Measurements from ENCODE around the gene TNFRSF12A. TPM values are rescaled to one million over a fixed set of nuclear protein-coding genes. Genes with fewer than 3 reads are reported as not detected.
A peak's percentile ranks its signal among the peaks of the same experiment; 100 is the strongest.

The TNFRSF12A gene
- total RNA-seq, 4 donors from 2014 or later: 11.7 to 60.0 (median 23.6) TPM

GRCh38 chr16:3035972-3036725 lies 16.0 kb downstream of the TNFRSF12A start:
- TF ChIP-seq, protein P1, sequence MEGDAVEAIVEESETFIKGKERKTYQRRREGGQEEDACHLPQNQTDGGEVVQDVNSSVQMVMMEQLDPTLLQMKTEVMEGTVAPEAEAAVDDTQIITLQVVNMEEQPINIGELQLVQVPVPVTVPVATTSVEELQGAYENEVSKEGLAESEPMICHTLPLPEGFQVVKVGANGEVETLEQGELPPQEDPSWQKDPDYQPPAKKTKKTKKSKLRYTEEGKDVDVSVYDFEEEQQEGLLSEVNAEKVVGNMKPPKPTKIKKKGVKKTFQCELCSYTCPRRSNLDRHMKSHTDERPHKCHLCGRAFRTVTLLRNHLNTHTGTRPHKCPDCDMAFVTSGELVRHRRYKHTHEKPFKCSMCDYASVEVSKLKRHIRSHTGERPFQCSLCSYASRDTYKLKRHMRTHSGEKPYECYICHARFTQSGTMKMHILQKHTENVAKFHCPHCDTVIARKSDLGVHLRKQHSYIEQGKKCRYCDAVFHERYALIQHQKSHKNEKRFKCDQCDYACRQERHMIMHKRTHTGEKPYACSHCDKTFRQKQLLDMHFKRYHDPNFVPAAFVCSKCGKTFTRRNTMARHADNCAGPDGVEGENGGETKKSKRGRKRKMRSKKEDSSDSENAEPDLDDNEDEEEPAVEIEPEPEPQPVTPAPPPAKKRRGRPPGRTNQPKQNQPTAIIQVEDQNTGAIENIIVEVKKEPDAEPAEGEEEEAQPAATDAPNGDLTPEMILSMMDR (IDR thresholded peaks at IDR 0.05): no peak
- TF ChIP-seq POLR2A (IDR thresholded peaks at IDR 0.05): no peak
- DNase-seq (ENCODE audit: low spot score in 2 of 2): peak in 1 of 2 donors; percentile 87
- 4 to 6% methylated on average over 21 to 25 of the region's 40 CpGs for WGBS, 2 donors
- H3K4me3 ChIP-seq (ENCODE audit: low read depth, poor library complexity, severe bottlenecking): no peak overlapping the region
- intact Hi-C loops (cut with DNase I; ENCODE audit: low total_unique reads): no loop called here

GRCh38 chr16:3036726-3037315 lies 16.7 kb downstream of the TNFRSF12A start, which contains the start of gene BICDL2:
Gene BICDL2 (minus strand): TSS chr16:3036944. CDS start chr16:3035496, 1,448 bp downstream.
- H3K4me3 ChIP-seq (ENCODE audit: low read depth, poor library complexity, severe bottlenecking): no peak within 1 kb of the TSS
- TF ChIP-seq POLR2A (IDR thresholded peaks at IDR 0.05): no peak
- TF ChIP-seq, protein P1 (IDR thresholded peaks at IDR 0.05): no peak
- intact Hi-C loops (cut with DNase I; ENCODE audit: low total_unique reads): no loop called here
- WGBS, 2 donors: 7 to 19% methylated on average over 13 to 34 of the region's 44 CpGs
- no peak for DNase-seq (ENCODE audit: low spot score in 2 of 2)

DNA sequence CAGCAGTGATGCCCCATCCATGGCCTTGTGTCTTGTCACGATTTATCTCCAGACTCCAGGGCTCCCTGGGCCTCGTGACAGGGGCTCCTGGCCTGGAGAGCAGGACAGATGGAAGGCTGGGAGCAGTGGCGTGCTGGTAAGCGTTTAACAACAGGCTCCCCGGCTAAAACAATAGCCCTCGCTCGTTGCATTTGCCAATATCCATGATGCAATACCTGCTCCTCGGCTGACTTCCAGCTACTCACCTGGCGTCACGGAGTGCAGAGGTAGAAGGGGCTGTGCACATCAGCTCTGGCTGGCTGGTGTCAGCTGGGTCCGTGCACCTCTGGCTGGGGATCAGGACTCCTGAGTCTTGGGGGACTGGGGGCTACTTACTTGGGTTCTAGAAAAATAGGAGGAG lies 18.1 kb downstream of the TNFRSF12A start:
- intact Hi-C loops (cut with DNase I; ENCODE audit: low total_unique reads): no loop called here
- H3K4me3 ChIP-seq (ENCODE audit: low read depth, poor library complexity, severe bottlenecking): no peak overlapping the region
- no peak for TF ChIP-seq POLR2A (IDR thresholded peaks at IDR 0.05)
- TF ChIP-seq, protein P1 (IDR thresholded peaks at IDR 0.05): no peak
- no peak for DNase-seq (ENCODE audit: low spot score in 2 of 2)
- WGBS, 2 donors: 20 to 35% methylated on average over 11 of the region's 11 CpGs

DNA sequence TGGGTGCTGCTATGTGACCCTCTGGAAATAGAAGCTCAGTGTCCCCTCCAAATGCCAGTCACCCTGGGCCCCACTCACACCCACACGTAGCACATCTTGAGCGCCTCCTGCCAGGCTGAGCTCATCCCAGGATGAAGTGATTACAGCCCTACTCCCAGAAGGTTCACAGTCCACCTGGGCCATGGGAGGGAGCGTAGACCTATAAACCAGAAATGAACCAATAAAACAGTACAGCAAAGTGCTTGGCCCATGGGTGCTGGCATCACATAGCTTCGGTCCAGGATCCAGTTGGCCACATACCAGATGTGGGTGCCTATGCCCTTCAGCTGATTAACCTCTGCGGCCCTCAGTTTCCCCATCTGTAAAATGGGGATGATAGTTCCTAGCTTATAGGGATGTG lies 18.7 kb downstream of the TNFRSF12A start:
- TF ChIP-seq POLR2A (IDR thresholded peaks at IDR 0.05): no peak

DNA sequence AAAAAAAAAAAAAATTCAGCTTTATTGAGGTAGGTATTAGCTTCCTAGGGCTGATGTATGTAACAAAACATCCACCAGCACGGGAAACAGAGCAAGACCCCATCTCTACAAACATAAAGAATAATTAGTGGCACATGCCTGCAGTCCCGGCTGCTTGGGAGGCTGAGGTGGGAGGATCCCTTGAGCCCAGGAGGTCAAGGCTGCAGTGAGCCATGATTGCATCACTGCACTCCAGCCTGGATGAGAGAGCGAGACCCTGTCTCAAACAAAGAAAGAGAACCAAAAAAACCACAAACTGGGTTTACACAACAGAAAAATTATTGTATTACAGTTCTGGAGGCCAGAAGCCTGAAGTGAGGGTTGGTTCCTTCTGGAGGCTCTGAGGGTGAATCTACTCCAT lies 22.2 kb downstream of the TNFRSF12A start:
- 81 to 89% methylated on average over 3 of the region's 3 CpGs for WGBS, 2 donors
- DNase-seq (ENCODE audit: low spot score in 2 of 2): no peak
- intact Hi-C loops (cut with DNase I; ENCODE audit: low total_unique reads): no loop called here
- H3K4me3 ChIP-seq (ENCODE audit: low read depth, poor library complexity, severe bottlenecking): no peak overlapping the region
- TF ChIP-seq POLR2A (IDR thresholded peaks at IDR 0.05): no peak
- TF ChIP-seq, protein P1 (IDR thresholded peaks at IDR 0.05): no peak

More for the DNA sequence above, 18.7 kb downstream of the TNFRSF12A start:
- H3K4me3 ChIP-seq (ENCODE audit: low read depth, poor library complexity, severe bottlenecking): no peak overlapping the region
- DNase-seq (ENCODE audit: low spot score in 2 of 2): no peak
- 70 to 76% methylated on average over 5 of the region's 5 CpGs for WGBS, 2 donors
- intact Hi-C loops (cut with DNase I; ENCODE audit: low total_unique reads): loop anchor here (1.0 kb wide), 1 partner anchor 44 kb away; no protein-coding TSS in a partner anchor

DNA sequence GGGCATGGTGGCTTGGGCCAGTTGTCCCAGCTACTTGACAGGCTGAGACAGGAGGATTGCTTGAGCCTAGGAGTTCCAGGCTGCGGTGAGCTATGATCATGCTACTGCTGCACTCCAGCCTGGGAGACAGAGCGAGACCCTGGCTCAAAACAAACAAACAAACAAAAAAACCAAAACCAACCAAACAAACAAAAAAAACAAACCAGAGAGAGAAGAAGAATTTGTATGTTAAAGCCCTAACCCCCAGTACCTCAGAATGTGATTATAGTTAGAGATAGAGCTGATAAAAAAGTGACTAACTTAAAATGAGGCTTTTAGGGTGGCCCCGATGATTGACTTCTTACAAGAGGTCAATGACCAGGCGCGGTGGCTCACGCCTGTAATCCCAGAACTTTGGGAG lies 24.5 kb downstream of the TNFRSF12A start:
- 88 to 92% methylated on average over 6 of the region's 6 CpGs for WGBS, 2 donors
- intact Hi-C loops (cut with DNase I; ENCODE audit: low total_unique reads): no loop called here

More for the DNA sequence above, 24.5 kb downstream of the TNFRSF12A start:
- no peak for TF ChIP-seq POLR2A (IDR thresholded peaks at IDR 0.05)
- TF ChIP-seq, protein P1 (IDR thresholded peaks at IDR 0.05): no peak
- DNase-seq (ENCODE audit: low spot score in 2 of 2): no peak
- no peak overlapping the region for H3K4me3 ChIP-seq (ENCODE audit: low read depth, poor library complexity, severe bottlenecking)
